Measurements from ENCODE around the gene SLC6A4. TPM values are rescaled to one million over a fixed set of nuclear protein-coding genes. Genes with fewer than 3 reads are reported as not detected.
"Not testable (repeated sequence)": the region's sequence is repeated elsewhere in the genome, so short reads cannot be mapped to it uniquely, and the experiment has no call there.

SLC6A4 gene
- polyA plus RNA-seq, 4 donors, result 0.61 to 1.1 (median 0.80) TPM

- no peak for DNase-seq (ENCODE audit: low read depth in 4 of 4, low spot score in 3 of 4)
These were observed 48.7 kb downstream of the SLC6A4 start for GRCh38 chr17:30186761-30187160.

- no peak for DNase-seq (ENCODE audit: low read depth in 4 of 4, low spot score in 3 of 4)
These were observed 58.6 kb downstream of the SLC6A4 start for GRCh38 chr17:30176855-30177254.

GRCh38 chr17:30174556-30174955 lies 60.9 kb downstream of the SLC6A4 start:
- DNase-seq (ENCODE audit: low read depth in 4 of 4, low spot score in 3 of 4), result no peak

DNA sequence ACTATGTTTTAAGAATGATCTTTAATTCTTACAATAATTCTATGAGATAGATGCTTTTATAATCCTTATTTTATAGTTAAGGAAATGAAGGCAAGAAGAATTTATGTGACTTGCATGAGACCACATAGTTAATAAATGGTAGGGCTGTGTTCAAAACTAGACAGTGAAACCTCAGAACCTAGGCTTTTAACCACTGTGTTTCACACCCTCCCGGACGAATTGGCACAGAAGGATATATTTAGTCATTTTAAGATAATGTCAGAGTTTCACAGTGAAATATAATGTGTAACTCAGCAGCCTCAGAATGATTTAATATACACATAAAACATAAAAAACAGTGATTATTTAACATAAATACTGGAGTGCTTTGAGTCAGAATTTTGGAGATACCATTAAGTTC lies 61.8 kb downstream of the SLC6A4 start:
- no peak for DNase-seq (ENCODE audit: low read depth in 4 of 4, low spot score in 3 of 4)

DNA sequence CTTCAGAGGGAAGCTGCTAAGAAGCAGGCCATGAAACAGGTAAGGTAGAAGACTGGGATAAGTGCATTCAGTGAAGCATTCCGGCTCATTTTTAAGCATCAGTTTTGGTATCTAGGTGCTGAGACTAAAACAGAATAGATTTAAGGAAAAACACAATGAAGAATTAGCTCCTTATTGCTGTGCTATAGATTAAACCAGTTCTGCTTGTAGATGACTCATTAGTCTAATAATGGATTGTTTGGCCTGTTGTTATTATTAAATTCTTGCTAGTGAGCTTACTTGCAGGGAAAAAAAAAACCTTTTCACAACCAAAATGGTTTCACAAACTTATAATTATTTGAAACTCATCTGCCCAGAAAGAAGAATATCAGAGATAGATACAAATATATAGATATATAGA lies 62.9 kb downstream of the SLC6A4 start:
- DNase-seq (ENCODE audit: low read depth in 4 of 4, low spot score in 3 of 4), result no peak

DNA sequence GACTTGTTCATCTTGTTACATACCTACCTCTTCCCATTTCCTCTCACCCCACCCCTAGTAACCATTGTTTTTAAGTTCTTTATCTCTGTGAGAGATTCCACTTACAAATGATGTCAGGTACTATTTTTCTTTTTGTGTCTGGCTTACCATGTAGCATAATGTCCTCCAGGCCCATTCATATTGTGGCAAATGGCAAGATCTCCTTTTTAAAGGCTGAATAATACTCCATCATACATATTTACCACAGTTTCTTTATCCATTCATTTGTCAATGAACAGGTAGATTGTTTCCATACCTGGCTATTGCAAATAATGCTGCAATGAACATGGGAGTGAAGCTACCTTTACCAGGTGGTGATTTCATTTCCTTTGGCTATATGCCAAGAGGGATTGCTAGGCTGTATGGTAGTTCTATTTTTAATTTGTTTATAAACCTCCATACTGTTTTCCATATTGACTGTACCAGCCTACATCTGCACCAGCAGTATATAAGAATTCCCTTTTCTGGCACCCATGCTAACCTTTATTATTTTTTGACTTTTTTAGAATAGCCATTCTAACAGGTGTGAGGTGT lies 65.0 kb downstream of the SLC6A4 start:
- DNase-seq (ENCODE audit: low read depth in 4 of 4, low spot score in 3 of 4), result no peak

- DNase-seq (ENCODE audit: low read depth in 4 of 4, low spot score in 3 of 4), result no peak
These were observed 69.5 kb downstream of the SLC6A4 start for GRCh38 chr17:30165960-30166359.

DNA sequence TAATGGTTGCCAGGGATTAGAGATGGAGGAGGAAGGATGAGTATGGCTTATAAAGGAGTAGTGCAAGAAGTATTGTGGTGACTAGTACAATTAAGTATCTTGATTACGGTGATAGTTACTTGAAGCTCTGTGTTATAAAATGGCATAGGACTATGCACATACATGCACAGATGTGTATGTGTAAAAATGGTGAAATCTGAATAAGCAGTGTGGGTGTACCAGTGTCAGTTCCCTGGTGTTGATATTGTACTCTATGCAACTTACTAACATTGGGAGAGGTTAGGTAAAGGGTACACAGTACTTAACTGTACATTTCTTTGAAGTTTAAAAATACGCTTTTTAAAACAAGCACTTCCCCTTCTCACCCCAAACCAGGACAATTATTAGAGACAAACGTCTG lies 70.3 kb downstream of the SLC6A4 start:
- DNase-seq (ENCODE audit: low read depth in 4 of 4, low spot score in 3 of 4), result no peak

DNA sequence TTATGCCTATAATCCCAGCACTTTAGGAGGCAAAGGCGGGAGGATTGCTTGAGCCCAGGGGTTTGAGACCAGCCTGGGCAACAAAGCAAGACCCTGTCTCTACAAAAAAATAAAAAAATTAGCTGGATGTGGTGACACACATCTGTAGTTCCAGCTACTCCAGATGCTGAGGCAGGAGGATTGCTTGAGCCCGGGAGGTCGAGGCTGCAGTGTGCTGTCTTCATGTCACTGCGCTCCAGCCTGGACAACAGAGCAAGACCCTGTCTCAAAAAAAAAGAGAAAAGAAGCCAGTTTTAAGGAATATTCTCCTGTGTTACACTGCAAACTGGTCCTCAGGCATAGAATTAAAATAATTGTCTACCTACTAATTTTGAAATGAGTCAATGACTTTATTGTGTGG lies 71.0 kb downstream of the SLC6A4 start:
- DNase-seq (ENCODE audit: low read depth in 4 of 4, low spot score in 3 of 4), result no peak

GRCh38 chr17:30161601-30162000 lies 73.9 kb downstream of the SLC6A4 start:
- no peak for DNase-seq (ENCODE audit: low read depth in 4 of 4, low spot score in 3 of 4)

DNA sequence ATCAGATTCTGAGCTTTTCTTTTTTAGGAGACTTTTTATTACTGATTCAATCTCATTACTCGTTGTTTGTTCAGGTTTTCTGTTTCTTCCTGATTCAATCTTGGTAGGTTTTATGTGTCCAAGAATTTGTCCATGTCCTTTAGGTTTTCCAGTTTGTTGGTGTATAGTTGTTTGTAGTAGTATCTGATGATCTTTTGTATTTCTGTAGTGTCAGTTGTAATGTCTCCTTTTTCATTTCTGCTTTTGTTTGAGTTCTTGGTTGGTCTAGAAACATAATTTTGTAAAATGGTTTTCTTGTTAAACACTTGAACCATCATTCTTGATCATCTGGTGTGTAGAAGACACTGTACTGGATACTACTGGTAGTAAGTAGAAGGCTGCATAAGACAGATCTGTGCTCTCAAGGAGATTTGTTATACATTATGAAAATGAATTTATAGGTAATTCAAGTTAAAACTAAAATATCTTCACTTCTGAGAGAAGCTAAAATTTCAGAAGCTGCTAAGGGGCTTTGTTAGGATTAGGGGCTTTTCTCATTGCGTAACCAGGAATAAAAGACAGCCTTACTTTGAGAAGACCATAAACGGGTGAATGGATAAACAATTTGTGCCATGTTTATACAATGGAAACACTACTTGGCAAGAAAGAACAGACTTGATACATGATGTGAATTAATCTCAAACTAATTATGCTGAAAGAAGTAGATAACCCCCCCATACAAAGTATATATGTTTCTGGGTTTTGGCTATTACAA lies 74.9 kb downstream of the SLC6A4 start:
- DNase-seq (ENCODE audit: low read depth in 4 of 4, low spot score in 3 of 4), result no peak

GRCh38 chr17:30158896-30159625 lies 76.4 kb downstream of the SLC6A4 start:
- no peak for DNase-seq (ENCODE audit: low read depth in 4 of 4, low spot score in 3 of 4)

GRCh38 chr17:30155389-30155788 lies 80.1 kb downstream of the SLC6A4 start:
- no peak for DNase-seq (ENCODE audit: low read depth in 4 of 4, low spot score in 3 of 4)

GRCh38 chr17:30153463-30153862 lies 82.0 kb downstream of the SLC6A4 start:
- no peak for DNase-seq (ENCODE audit: low read depth in 4 of 4, low spot score in 3 of 4)

DNA sequence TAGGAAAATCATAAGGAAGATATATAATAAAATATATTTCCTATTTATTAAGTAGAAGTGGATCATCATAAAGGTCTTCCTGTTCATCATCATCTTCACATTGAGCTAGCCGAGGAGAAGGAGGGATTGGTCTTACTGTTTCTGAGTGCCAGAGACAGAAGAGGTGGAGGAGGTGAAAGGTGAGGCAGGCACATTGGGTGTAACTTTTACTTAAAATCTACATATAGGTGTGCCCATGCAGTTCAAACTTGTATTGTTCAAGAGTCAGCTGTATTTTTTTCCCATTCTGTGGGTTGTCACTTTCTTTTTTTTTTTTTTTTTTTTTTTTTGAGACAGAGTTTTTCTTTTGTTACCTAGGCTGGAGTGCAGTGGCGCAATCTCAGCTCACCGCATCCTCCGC lies 84.0 kb downstream of the SLC6A4 start:
- no peak for DNase-seq (ENCODE audit: low read depth in 4 of 4, low spot score in 3 of 4)

DNA sequence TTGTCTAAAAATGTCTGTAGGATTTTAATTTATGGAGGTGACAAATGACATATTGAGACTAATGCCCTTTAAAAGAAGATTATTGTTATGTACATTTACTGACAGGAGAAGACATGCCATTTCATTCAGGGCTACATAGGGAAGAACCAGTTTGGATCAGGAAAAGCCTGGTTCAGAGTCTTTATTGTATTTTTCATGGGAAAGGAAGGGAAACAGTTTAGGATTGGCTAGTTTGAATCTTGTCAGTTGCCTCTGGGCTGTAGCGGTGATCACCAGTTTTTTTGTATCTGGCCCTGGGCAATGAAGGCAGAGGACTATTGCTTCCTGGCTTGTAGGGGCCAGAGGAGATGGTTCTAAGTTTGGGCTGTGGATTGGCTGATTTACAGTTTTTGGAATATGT lies 87.1 kb downstream of the SLC6A4 start:
- DNase-seq (ENCODE audit: low read depth in 4 of 4, low spot score in 3 of 4), result no peak

GRCh38 chr17:30147860-30148259 lies 87.6 kb downstream of the SLC6A4 start:
- DNase-seq (ENCODE audit: low read depth in 4 of 4, low spot score in 3 of 4), result not testable (repeated sequence)

Other genes with a start within 250 kb of the SLC6A4 start
- gene NSRP1, start 118.9 kb downstream of the SLC6A4 start, polyA plus RNA-seq (ENCODE audit: insufficient read length in 4 of 4), result 10 to 100 TPM; 34.3 to 41.8 (median 41.0) TPM
- gene BLMH, start 56.2 kb upstream of the SLC6A4 start, polyA plus RNA-seq (ENCODE audit: insufficient read length in 4 of 4), result 10 to 100 TPM; 79.8 to 90.9 (median 82.7) TPM
- 1 to 10 TPM in 1 of 4 donors, under 1 TPM in 3; 0.63 to 1.3 (median 0.79) TPM for gene TMIGD1, start 98.4 kb upstream of the SLC6A4 start, polyA plus RNA-seq (ENCODE audit: insufficient read length in 4 of 4)
- 10 to 100 TPM; 84.3 to 98.8 (median 90.1) TPM for gene CPD, start 143.2 kb upstream of the SLC6A4 start, polyA plus RNA-seq (ENCODE audit: insufficient read length in 4 of 4)
- 10 to 100 TPM; 48.0 to 56.0 (median 54.2) TPM for gene GOSR1, start 241.7 kb upstream of the SLC6A4 start, polyA plus RNA-seq (ENCODE audit: insufficient read length in 4 of 4)